PC-3 (cell line): ENCODE measurements around the gene DNAJC10. TPM values are rescaled to one million over a fixed set of nuclear protein-coding genes. Genes with fewer than 3 reads are reported as not detected.
"Not testable (repeated sequence)": the region's sequence is repeated elsewhere in the genome, so short reads cannot be mapped to it uniquely, and the experiment has no call there.

Source experiments
- ATAC-seq: fragments of 200-7000 bp; cut with Tn5 transposase; 2 replicates; pipeline ENCODE4 v1.9.1; 2020; ENCODE audit warnings: mild to moderate bottlenecking, moderate library complexity
- BruUV-seq: library from RNA; stranded (reverse); fragments of 400-500 nt; replicated peaks from 2 replicates; lab custom pipeline; 2021; lab: Mats Ljungman, UMichigan
- CTCF ChIA-PET: fragments of 300-600 bp; sonication (Branson Sonifier 250); formaldehyde crosslinking; loops from one replicate; lab custom pipeline; 2022; ENCODE audit warnings: antibody characterized with exemption; lab: Charles Lee
- POLR2A ChIA-PET: fragments of 300-600 bp; sonication (Branson Sonifier 250); formaldehyde crosslinking; loops from one replicate; lab custom pipeline; 2022; ENCODE audit warnings: antibody characterized with exemption; ENCODE audit not compliant: unreplicated experiment; lab: Charles Lee
- DNase-seq: peaks from one replicate; pipeline ENCODE4 v3.0.0-alpha.2; 2015
- H2AFZ ChIP-seq: fragments of 300-600 bp; sonication (generic); 2 replicates; pipeline ENCODE4 v1.6.0; 2016; ENCODE audit warnings: antibody characterized with exemption, low read length
- H3F3A ChIP-seq: fragments of 300-600 bp; sonication (generic); one replicate; pipeline ENCODE4 v1.6.0; 2017; ENCODE audit warnings: antibody characterized with exemption, low read length, control low read depth, mild to moderate bottlenecking; ENCODE audit not compliant: unreplicated experiment
- H3K27ac ChIP-seq: fragments of 300-600 bp; sonication (generic); 2 replicates; pipeline ENCODE4 v1.5.1; 2016; ENCODE audit warnings: mild to moderate bottlenecking, low read length
- H3K27me3 ChIP-seq: fragments of 300-600 bp; sonication (generic); 2 replicates; pipeline ENCODE4 v1.6.1; 2016; ENCODE audit warnings: low read length, mixed read lengths
- H3K36me3 ChIP-seq: fragments of 300-600 bp; sonication (generic); 2 replicates; pipeline ENCODE4 v1.6.1; 2016; ENCODE audit warnings: low read depth, mixed run types, low read length, mixed read lengths
- H3K4me1 ChIP-seq: fragments of 300-600 bp; sonication (generic); 2 replicates; pipeline ENCODE4 v1.5.1; 2016; ENCODE audit warnings: low read length; ENCODE audit not compliant: insufficient read depth
- H3K4me2 ChIP-seq: fragments of 300-600 bp; sonication (generic); 2 replicates; pipeline ENCODE4 v1.6.0; 2016; ENCODE audit warnings: low read length
- H3K4me3 ChIP-seq: fragments of 300-600 bp; sonication (generic); 2 replicates; pipeline ENCODE4 v1.5.1; 2016; ENCODE audit warnings: mild to moderate bottlenecking, low read length, mixed read lengths
- H3K79me2 ChIP-seq: fragments of 300-600 bp; sonication (generic); 2 replicates; pipeline ENCODE4 v1.6.1; 2017; ENCODE audit warnings: low read length, mixed read lengths
- H3K9ac ChIP-seq: fragments of 300-600 bp; sonication (generic); 2 replicates; pipeline ENCODE4 v1.6.0; 2016; ENCODE audit warnings: mild to moderate bottlenecking, low read length
- H3K9me2 ChIP-seq: fragments of 300-600 bp; sonication (generic); replicated peaks from 2 replicates; pipeline ENCODE4 v1.6.1; 2016; ENCODE audit warnings: mixed run types, low read length, mixed read lengths
- H3K9me3 ChIP-seq: fragments of 300-600 bp; sonication (generic); 2 replicates; pipeline ENCODE4 v1.6.1; 2016; ENCODE audit warnings: low read length, mixed read lengths
- H4K20me1 ChIP-seq: fragments of 300-600 bp; sonication (generic); 2 replicates; pipeline ENCODE4 v1.6.1; 2016; ENCODE audit warnings: low read length, mixed read lengths
- EZH2 ChIP-seq: fragments of 300-600 bp; sonication (generic); IDR thresholded peaks from one replicate; pipeline ENCODE4 v1.6.1; 2017; ENCODE audit warnings: antibody characterized with exemption, mild to moderate bottlenecking, low read length; ENCODE audit not compliant: unreplicated experiment
- EZH2phosphoT487 ChIP-seq: fragments of 300-600 bp; sonication (generic); IDR thresholded peaks from 2 replicates; pipeline ENCODE4 v1.6.1; 2018; ENCODE audit warnings: mild to moderate bottlenecking, antibody characterized with exemption, low read length, borderline replicate concordance
- intact Hi-C: fragments of 100-400 bp; cut with micrococcal nuclease; formaldehyde crosslinking; loops from 2 replicates; pipeline ENCODE4 v1.9.0; 2023
- total RNA-seq: library from RNA; depleted of rRNA; stranded (reverse); fragments of >200 nt; gene quantifications from 2 replicates; pipeline ENCODE4 v1.2.3, GENCODE V29; 2014
- TF ChIP-seq, protein P1 (sequence below): fragments of 300-600 bp; sonication (generic); conservative IDR thresholded peaks from 2 replicates; pipeline ENCODE4 v1.5.1; 2017; ENCODE audit warnings: antibody characterized with exemption, low read depth, mild to moderate bottlenecking, low read length

The DNAJC10 gene
- total RNA-seq, 1 experiment from 2014 or later = 62.9 TPM

- BruUV-seq = no TSS peak
- Histone ChIP-seq H3K27ac (no peak overlapping the region), H3K36me3 (peaks cover 9% of the 10 kb centered on the region; the same call in 1 of the 2 replicates), H3K9me3 (no peaks in the 10 kb centered on the region), H3K79me2 (no peaks in the 10 kb centered on the region), H4K20me1 (no peaks in the 10 kb centered on the region), H3K9ac (no peak overlapping the region), H3F3A (no peaks in the 10 kb centered on the region), H3K4me2 (no peak overlapping the region), H3K9me2 (no peaks in the 10 kb centered on the region), H3K27me3 (no peaks in the 10 kb centered on the region), H2AFZ (no peak overlapping the region), H3K4me1 (no peaks in the 10 kb centered on the region), H3K4me3 (no peak overlapping the region)
- ChIA-PET CTCF (interaction anchor here (0.6 kb wide), 1 partner anchor 307 kb away, joined by 3 read pairs; no protein-coding TSS in a partner anchor), POLR2A (no interaction called here)
- intact Hi-C loops = no loop called here
- DNase-seq = no peak
- TF ChIP-seq EZH2 (no peak), EZH2phosphoT487 (no peak)
- TF ChIP-seq, protein P1, sequence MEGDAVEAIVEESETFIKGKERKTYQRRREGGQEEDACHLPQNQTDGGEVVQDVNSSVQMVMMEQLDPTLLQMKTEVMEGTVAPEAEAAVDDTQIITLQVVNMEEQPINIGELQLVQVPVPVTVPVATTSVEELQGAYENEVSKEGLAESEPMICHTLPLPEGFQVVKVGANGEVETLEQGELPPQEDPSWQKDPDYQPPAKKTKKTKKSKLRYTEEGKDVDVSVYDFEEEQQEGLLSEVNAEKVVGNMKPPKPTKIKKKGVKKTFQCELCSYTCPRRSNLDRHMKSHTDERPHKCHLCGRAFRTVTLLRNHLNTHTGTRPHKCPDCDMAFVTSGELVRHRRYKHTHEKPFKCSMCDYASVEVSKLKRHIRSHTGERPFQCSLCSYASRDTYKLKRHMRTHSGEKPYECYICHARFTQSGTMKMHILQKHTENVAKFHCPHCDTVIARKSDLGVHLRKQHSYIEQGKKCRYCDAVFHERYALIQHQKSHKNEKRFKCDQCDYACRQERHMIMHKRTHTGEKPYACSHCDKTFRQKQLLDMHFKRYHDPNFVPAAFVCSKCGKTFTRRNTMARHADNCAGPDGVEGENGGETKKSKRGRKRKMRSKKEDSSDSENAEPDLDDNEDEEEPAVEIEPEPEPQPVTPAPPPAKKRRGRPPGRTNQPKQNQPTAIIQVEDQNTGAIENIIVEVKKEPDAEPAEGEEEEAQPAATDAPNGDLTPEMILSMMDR = no peak
- no peak for ATAC-seq
These were observed 63.3 kb downstream of the DNAJC10 start for GRCh38 chr2:182779323-182779722.

DNA sequence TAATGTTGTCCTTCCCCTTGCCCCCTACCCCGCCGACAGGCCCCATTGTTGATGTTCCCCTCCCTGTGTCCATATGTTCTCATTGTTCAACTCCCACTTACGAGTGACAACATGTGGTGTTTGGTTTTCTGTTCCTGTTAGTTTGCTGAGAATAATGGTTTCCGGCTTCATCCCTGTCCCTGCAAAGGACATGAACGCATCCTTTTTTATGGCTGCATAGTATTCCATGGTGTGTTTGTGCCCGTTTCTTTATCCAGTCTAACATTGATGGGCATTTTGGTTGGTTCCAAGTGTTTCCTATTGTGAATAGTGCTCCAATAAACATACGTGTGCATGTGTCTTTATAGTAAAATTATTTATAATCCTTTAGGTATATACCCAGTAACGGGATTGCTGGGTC is 65.0 kb downstream of the DNAJC10 start:
- H3K4me1 ChIP-seq, H4K20me1 ChIP-seq, H3K27me3 ChIP-seq, H3K9me3 ChIP-seq, H3K4me2 ChIP-seq, H3K4me3 ChIP-seq, H3K27ac ChIP-seq, H3K9me2 ChIP-seq, H3F3A ChIP-seq, H3K9ac ChIP-seq, DNase-seq, H2AFZ ChIP-seq, CTCF ChIA-PET, POLR2A ChIA-PET, H3K36me3 ChIP-seq, ATAC-seq, H3K79me2 ChIP-seq, BruUV-seq: not testable (repeated sequence)
- intact Hi-C loops = loop anchor here (5.0 kb wide), 1 partner anchor 141 kb away; no protein-coding TSS in a partner anchor

GRCh38 chr2:182782686-182783085 is 66.6 kb downstream of the DNAJC10 start:
- H4K20me1 ChIP-seq, H3K9me3 ChIP-seq, H3K27me3 ChIP-seq, H3K27ac ChIP-seq, H3K9me2 ChIP-seq, H3K4me2 ChIP-seq, POLR2A ChIA-PET, H2AFZ ChIP-seq, ATAC-seq, H3K36me3 ChIP-seq, H3K79me2 ChIP-seq, H3K9ac ChIP-seq, CTCF ChIA-PET, H3F3A ChIP-seq, H3K4me1 ChIP-seq, H3K4me3 ChIP-seq, BruUV-seq, DNase-seq: not testable (repeated sequence)
- intact Hi-C loops = loop anchor here (5.0 kb wide), 1 partner anchor 140 kb away; no protein-coding TSS in a partner anchor
